ENCODE measurements around the gene EREG.
"Not testable (repeated sequence)": the region's sequence is repeated elsewhere in the genome, so short reads cannot be mapped to it uniquely, and the experiment has no call there.

EREG gene

DNA sequence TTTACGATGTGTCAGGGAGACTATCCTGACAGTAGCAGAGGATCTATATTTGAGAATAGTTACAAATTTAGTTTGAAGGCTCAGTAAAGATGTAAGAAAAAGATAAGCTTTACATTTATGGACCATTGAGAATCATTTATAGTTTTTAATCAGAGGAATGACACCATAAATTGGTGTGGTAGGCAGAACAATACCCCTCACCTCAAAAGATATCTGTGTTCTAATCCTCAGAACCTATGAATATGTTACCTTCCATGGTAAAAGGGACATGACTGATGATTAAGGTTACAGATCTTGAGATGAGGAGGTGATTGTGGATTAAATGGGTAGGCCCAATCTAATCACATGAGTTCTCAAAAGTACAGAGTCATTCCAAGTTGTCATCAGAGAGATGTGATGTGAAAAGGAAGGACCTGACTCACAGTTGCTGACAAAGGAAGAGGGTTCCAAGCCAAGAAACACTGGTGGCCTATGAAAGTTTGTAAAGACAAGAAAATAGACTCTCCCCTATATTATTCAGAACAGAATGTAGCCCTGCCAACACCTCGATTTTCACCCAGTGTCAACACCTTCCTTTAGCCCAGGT is 27.0 kb downstream of the EREG start:
- no peak for DNase-seq

DNA sequence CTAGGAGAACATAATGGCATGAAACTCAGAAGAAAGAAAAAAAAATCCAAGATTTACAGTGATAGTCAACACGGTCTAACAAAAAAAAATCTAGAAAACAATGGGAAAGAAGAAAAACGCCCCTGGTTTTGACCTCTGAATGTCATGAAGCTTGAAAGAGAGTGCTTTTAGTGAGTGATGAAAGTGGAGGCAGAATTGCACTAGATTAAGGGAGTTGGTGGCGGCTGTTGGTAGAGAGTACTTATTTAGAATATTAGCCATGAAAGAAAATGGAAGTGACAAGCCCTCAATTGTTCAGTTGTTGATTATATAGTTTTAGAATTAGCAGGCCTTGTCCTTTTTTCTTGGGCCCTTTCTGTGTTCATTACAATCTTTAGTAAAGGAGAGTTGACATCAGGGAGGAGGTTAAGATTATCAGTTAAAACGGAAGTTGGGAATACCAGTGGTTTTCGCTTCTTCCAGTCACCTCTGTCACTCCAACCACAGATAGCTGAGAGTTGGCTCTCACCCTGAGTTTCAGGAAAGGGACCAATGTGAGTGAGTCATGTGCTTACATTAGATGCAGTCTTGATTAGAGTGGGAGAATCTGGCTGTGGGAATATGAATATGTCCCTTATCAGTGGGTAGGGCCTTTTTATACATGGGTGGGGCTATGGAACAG is 29.7 kb downstream of the EREG start:
- no peak for DNase-seq

- no peak for DNase-seq
Measured at GRCh38 chr4:74395633-74396032, 30.7 kb downstream of the EREG start.

DNA sequence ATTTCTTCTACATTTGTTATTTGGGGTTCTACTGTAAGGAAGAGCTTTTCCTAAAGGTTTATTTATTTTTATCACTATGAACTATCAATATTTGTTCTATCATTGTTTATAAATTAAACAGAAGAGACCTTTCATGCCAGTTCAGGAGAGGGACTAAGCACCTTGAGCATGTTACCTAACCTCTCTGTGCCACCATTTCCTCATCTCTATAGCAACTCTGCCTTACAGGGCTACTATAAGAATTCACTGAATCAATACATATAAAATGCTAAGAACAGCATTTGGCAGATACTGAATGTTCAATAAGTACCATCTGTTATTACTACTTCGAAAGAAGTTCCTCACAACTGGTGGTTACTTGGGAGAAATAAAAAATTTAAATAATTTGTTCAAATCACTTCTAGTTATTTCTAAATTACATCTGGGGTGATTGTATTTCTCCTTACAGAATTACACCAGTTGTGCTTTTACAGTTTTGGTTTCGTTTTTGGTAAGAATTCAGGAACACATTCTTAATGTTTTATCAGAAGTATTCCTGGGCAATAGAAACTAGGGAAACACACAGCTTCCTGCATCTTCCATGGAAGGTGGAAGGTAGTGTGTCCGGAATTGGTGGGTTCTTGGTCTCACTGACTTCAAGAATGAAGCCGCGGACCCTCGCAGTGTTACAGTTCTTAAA is 32.9 kb downstream of the EREG start:
- no peak for DNase-seq

- not testable (repeated sequence) for DNase-seq
Measured at GRCh38 chr4:74398894-74399589, 34.1 kb downstream of the EREG start.

DNA sequence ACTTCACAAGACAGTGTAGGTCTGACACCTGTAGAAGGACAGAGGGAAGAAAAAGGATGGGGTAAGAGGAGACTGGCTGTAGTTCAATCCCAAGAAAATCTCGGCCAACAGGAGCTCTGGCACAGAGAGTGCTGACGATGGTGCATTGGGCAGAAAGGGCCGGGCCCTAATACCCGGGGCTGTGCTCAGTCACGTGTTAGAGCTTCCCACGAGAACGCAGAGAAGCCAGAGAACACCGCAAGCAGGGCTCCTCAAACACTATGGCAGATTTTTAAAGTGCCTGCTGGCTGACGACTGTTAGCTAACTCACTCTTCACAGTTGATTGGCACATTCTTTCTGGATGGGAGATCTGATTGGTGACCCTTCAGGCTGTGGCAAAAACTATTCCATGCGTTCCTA is 35.5 kb downstream of the EREG start:
- no peak for DNase-seq

DNA sequence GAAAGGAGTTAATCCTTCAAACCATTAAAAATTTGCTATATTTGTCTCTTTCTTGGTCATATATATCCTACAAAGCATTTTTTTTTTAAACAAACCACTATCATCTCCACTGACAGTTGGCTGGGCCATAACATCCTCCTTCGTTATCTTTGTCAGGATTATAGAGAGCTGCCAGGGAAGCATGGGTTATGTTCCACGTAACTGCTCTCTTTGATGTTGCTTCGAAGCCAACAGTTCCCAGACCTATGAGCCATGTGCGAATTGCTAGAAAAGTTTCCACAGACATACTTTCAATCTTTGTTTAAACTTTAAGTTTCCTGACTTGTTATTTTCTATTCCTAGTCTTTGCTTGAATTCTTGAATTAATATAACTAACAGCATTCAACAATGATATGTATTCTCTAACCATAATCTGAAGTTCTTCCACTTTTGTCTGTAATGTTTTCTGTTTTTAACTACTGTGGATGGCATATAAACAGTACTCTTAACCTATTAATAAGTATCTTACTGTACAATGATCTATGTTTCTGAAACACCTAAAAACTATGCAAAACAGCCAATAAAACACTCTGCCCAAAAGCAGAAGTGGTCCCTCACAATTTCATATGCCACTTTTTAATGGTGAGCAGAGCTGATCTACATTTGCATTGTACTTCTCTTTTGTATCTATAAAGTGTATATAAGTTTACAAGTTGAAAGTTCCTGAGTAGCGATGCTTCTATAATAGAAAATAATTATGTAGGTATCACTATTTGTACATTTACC is 37.9 kb downstream of the EREG start:
- DNase-seq = no peak

DNA sequence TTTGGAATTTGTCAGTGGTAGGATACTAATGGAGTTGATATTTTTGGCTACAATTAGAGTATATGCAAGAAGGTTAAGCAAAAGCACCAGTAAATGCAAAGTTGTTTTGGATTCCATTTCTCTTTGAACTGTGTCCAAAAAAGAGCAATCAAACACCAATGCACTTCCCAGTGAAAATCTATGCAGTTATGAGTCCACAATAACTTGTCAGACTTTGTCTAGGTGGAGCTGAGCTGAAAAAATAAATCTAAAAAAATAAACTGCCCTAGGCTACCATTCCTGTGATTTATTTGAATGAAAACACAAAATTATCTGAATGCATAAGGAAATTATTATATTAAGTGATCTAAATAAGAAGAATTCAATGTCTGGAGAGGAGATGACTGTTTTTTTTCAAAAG is 42.9 kb downstream of the EREG start:
- no peak for DNase-seq

- no peak for DNase-seq
Measured at GRCh38 chr4:74408639-74409038, 43.7 kb downstream of the EREG start.

- DNase-seq = no peak
Measured at GRCh38 chr4:74410272-74410671, 45.3 kb downstream of the EREG start.

DNA sequence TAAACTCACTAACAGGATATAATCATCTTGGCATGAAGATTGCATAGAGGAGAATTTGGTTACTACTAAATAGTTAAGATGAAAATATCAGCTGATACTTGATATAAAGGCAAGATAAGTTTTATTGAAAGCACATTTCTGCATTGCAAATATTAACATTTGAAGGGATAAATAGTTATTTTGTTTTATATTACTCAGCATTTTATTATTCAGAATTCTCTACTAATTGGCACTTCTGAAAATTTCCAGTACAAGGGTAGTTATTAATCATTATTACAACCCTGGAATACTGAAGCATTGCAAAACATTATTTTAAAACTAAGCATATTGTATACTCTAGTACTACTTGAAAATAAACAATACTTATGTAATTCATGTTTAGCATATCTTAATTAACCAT is 47.3 kb downstream of the EREG start:
- no peak for DNase-seq

GRCh38 chr4:74413265-74413664 is 48.3 kb downstream of the EREG start:
- no peak for DNase-seq

- DNase-seq = no peak
Measured at GRCh38 chr4:74414149-74414809, 49.3 kb downstream of the EREG start.

GRCh38 chr4:74415602-74416300 is 50.8 kb downstream of the EREG start:
- no peak for DNase-seq

GRCh38 chr4:74418063-74418670 is 53.2 kb downstream of the EREG start:
- no peak for DNase-seq

GRCh38 chr4:74420863-74421262 is 55.9 kb downstream of the EREG start:
- no peak for DNase-seq

GRCh38 chr4:74423104-74423503 is 58.2 kb downstream of the EREG start:
- no peak for DNase-seq

DNA sequence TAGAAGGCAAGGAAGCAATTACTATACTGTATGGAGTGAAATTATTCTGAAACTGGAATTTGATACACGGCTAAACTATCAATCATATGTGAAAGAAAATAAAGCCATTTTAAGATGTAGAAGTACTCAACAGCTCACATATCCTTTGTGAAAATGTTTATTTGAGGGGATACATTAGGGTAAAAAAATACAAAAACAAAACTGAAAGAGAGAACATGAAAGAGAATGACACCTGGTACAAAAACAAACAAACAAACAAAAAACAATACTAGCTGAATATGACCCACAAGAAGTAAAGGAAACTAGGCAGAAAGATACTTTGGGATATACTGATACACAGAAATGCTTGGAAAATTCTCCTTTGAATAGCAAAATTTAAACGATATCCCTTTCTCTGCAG is 59.2 kb downstream of the EREG start:
- no peak for DNase-seq

GRCh38 chr4:74426101-74426500 is 61.2 kb downstream of the EREG start:
- no peak for DNase-seq

DNA sequence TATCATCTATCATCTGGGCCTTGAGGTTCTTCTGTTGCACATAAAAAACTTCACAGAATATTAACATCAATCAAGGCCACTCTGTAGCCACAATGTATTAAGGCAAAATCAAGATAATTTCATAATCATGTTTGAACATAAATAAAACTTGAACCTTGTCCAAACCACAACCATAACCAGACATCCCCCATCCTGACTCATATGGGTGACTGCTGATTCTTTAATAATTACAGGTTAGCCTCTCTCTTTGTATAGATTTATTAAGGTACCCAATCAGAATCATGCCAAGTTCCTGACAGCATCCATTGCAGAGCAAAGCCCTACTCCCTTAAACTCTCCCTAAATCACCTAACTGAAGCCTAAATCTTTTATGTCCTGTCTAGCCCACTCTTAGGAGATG is 63.3 kb downstream of the EREG start:
- DNase-seq = no peak

GRCh38 chr4:74431113-74431826 is 66.3 kb downstream of the EREG start:
- no peak for DNase-seq

All from NCI-H526 (cell line).